T-helper 2 cell treated with Interferon-gamma antibody and Interleukin-4, amounts not matched to agents 100 ng/mL and 5 ng/mL, for 36 hours (primary cell): Measurements from ENCODE around the gene TSPAN1. TPM values are rescaled to one million over a fixed set of nuclear protein-coding genes. Genes with fewer than 3 reads are reported as not detected.

Source experiments
- intact Hi-C: fragments of 100-400 bp; cut with micrococcal nuclease; formaldehyde crosslinking; loops from one replicate; pipeline ENCODE4 v1.15.1; 2023
- total RNA-seq: library from RNA; stranded (reverse); gene quantifications from 2 replicates; pipeline ENCODE4 v1.2.3, GENCODE V29; 2022

The TSPAN1 gene
- total RNA-seq, 1 donor from 2014 or later = not detected

DNA sequence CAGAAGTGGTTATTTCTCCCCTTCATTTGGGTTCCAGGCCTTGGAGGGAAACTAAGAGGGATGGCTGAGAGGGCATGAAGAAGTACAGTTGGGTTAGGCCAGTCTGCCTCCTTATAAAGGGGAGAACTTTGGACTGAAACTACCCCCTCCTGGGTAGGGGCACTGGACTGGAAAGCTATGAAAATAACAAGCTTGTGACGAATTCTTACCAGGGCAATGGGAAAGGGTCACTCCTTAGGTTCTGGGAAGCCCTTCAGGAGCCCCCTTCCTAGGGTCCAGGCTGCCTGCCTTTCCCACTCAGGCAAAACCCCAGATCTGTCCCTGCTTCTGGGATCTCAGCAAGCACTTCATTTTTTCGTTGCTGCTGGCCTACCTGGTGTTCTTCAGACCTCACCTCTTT is 11.2 kb downstream of the TSPAN1 start:
- intact Hi-C loops = no loop called here

DNA sequence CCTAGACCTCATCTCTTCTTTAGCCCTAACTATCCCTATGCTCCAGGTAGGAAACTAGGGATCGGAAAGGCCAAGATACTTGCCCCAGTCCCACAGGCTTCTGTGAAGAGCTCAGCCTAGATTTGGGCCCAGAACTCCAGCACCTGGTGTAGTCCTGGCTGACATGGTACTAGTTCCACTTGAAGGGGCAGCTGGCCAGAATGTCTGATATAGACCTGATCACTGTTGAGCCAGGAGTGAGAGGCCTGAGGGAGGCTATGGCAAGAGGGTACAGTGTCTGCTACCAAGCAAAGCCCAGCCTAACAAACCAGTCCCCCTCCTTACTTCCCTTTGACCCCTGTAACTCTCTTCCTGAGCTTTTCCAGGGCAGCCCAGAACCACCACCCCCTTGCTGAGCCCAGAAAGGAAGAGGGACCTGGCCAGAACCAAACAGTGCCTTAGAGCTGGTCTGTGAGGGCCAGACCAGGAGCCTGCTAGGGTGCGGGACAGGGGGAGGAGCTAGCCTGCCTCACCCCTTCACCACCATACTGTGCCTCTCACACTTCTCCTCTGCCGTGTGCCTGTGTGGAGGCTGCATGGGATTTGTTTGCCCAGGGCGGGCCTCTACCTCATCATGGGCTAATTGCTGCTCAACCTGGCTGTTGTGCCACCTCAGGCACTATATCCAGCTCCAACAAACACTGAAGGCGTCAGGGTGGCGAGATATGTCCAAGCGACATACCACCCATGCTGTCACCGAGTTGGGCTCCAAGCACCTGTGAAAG is 12.4 kb downstream of the TSPAN1 start:
- intact Hi-C loops = no loop called here

DNA sequence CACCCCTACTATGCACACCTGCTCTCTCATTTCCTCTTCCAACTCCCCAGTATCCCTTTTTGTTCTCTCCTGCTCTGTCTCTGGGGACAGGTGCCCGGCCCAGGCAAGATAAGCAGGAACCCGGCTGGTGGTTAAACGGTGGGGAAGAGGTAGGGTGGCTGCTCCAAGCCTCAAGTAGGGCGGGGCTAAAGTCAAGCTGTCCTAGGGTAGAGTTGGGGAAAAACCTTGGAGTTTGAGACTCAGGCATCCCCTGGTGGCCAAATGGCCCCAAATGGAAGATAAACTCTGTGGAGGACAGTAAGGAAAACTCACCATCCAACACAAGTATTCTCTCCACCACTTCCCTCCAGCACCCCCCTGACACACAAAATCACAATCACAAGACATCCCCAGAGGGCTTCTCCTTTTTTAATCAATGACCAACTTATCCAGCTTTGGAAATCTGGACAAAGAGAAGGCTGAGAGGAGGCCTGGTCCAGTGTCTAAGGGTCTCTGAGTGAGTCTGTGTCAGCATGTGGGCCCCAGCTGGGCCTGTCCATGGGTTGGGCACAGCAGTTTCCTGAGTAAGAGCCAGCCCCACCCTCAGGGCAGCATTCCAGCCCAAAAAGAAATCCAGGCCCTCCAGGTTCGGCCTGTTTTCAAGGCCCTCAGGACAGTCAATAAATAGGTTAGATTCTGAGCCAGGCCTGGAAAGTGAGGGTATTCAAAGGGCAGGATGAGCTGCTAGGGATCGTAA is 13.6 kb downstream of the TSPAN1 start:
- intact Hi-C loops = no loop called here

DNA sequence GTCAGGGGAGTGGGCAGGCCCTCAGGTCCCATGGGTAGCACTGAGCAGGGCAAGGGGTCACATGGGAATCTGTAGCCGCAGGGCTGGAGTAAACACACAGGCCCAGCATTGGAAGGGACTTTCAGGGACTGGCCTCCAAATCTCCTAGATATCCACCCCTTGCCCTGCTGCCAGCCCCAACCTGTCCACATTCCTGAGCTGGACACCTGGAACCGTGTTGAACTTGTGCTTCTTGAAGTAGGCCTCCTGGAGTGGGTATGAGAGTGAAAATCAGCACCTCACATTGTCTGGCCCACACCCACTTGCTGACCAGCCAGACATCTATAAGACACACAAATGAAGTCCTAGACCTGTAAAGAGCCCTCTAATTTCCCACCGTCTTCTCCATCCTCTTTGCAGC is 15.7 kb downstream of the TSPAN1 start:
- intact Hi-C loops = no loop called here

DNA sequence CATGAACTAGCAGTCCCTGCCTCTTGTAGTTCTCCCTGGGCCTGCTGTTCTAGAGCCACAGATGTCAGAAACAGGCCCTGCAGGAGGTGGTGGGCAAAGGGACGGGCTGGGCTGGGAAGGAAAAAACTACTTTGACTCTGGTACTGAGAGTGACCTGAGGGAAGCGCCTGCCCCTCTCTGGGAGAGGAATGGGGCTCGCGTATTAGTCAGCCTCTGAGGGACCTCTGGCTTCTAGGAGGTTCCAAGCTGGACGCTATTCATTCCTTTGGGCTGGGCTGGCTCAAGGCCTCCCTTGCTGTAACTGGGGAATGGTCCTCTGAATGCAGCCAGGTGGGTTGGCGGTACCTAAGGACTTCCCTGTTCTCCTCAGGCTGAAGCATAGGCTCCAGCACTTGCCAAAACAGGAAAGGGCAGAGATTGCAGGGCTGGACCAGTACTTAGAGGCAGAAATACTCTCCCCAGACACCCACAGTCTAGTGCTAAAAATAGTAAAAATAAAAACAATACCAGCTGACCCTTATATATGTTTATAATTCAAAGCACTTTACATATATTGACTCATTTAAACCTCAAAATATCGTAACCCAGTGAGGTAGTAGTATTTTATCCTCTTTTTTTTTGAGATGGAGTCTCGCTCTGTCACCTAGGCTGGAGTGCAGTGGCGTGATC is 16.3 kb downstream of the TSPAN1 start:
- intact Hi-C loops = no loop called here

DNA sequence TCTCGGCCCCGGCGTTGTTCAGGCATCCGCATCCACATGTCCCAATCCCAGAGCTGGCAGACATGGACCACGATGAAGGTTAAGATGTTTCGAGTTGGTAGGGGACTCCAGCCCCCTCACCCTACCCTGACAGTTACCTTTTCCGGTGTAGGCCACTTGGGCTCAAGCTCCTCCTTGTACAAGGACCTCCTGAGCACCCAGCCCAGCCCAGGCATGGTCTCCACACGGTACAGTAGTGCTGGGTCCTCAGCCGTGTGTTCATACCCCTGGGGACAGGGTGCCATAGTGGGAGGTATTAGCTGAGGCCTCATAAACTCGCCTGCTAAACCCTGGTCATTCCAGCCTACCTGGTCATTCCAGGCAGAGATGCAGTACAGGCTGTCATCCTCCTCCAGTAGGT is 17.3 kb downstream of the TSPAN1 start:
- intact Hi-C loops = no loop called here

DNA sequence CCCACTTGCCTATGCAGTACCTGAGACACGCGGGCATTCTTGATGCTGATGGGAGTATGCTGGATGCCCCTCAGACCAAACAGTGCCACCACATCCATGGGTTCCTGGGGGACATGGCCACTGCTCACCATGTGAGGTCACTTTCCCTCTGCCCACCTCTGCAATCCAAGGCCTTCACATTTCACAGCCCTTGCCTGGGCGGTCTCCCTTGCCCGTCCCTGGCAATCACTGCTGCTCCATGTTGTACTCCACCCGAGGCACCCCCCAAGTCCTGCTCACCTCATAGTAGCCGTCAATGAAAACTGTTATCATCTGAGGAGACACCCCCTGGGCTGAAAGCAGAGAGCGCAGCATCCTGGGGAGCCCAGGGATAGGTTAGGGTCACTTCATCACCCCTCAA is 18.4 kb downstream of the TSPAN1 start:
- intact Hi-C loops = no loop called here

DNA sequence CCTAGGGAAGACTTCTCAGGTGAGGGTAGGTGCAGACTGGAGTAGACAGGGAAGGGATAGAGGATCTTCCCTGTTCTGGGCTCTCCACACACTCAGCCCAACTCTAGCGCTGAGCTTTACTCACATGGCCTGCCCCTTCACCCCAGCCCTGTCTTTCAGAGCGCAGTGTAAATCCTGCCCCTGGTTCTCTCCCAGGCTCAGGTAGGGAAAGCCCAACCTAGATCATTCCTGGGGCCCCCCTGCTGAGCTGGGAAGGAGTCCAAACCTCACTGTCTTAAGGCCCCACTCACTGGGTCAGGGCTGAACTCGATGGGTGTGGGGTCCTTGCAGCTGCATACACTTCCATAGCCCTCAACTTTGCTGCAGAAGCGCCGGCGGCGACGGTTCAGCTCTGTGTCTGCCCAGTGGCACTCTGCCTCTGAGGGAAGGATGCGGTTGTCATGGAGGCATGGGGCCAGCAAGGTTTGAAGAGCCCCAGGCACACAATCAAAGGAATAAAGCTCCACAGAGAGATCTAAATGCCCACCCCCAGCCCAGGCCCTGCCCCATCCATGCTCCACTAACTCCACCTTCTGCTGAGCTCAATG is 19.2 kb downstream of the TSPAN1 start:
- intact Hi-C loops = no loop called here

DNA sequence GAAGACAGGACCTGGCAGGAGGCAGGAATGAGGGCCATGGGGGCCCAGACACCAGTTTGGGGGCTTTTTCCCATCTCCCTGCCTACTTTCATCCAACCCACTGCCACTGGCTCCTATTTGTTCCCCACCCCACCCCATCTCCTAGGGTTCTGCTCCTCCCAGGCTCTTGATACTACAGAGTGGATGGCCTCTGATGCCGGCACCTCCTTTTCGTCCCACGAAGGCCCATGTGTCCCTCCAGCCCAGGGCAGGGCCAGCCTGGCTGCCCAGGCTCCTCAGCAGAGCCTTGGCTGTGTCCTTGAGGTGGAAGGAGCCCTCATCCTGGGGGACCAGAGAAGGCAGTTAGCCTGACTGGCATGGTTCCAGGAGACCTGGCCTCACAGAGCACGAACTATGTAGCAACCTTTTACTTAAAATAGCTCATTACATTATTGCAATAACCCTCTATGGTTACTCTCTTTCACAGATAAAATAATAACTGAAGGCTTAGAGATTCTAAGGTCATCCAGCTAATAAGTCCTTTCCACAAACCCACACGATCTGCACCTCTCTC is 19.8 kb downstream of the TSPAN1 start:
- intact Hi-C loops = loop anchor here (5.0 kb wide), 1 partner anchor 442 kb away; the partner anchor contains the start of gene IPP

DNA sequence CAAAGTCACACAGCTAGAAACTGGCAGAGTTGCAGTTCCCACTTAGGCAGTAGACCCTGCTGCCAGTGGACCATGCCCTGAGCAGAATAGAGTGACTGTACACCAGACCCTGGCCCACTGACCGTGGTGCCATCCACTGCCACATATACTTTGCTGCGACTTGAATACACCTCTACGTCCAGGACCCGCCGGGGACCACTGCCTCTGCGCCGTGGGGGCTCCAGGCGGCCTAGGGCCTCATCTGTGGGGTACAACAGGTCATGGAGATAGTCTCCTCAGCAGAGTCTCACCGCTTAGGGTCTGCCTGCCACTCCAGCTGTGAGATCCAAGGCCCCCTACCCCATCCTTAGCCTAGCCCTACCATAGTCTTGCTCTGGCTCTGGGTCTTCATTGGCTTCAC is 21.7 kb downstream of the TSPAN1 start:
- intact Hi-C loops = loop anchor here (5.0 kb wide), 1 partner anchor 444 kb away; the partner anchor contains the start of gene IPP

DNA sequence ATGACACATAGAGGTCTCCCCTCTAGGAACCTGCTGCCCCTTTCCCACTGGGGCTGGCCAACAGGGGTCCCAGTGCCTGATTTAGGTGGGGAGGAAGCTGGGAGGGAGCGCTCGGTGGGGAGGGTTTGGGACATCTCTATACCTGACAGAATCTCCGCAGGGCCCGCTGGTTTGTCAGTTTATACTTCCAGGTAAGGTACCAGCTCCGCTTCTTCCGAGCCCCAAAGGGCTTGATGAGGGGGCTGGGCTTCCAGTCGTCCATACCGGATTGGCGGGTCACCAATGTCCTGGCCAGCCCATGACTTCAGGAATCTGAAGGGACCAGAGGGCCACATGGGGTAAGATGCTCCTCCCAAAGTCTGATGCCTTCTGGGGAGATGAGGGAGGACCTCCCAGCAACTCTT is 22.7 kb downstream of the TSPAN1 start:
- intact Hi-C loops = loop anchor here (5.0 kb wide), 1 partner anchor 445 kb away; the partner anchor contains the start of gene IPP

DNA sequence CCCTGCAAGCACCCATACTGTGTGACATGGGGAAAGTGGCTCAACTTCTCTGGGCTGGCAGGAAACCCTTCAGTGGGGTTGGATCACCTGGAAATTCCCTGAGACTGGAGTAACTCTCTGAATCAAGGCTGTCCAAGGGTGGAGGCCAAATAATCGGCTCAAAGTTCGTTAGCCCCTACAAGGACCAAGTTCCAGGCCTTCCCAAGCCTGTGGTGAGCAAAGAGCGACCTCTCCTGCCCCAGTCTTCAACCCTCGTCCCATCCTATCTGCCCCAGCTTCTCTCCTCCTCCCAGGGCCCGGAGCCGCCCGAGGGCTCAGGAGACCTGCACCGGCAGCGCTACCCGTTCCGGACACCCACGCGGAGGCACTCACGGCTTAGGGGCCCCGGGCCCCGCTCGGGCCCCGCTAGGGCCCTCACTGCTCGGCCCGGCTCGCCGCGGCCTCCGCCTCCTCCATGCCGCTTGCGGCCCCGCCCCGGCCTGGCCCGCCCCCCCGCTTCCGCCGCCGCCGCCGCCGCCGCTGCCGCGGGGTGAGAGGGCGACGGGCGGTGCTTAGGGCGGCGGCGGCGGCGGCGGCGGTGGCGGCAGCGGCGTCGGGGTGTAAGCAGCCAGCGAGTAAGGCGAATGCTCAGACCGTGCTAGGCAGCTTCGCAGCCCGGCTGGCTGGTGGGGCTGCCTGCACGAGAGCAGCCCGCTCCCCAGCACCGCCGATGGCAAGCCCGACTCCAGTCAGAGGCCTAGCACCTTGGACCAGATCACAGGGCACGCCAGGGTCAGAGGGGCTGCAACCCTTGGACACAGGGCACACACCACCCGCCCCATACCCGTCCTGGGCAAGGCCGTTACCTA is 23.3 kb downstream of the TSPAN1 start, which contains the start of gene POMGNT1:
Gene POMGNT1 (minus strand): TSS at position 471 of the 848 bp plus-strand sequence. CDS start 613 bp downstream, outside the sequence.
- intact Hi-C loops = loop anchor here (2.0 to 5.0 kb wide), 2 partner anchors 65 to 446 kb away; partner anchors contain the start of genes IPP and PIK3R3

DNA sequence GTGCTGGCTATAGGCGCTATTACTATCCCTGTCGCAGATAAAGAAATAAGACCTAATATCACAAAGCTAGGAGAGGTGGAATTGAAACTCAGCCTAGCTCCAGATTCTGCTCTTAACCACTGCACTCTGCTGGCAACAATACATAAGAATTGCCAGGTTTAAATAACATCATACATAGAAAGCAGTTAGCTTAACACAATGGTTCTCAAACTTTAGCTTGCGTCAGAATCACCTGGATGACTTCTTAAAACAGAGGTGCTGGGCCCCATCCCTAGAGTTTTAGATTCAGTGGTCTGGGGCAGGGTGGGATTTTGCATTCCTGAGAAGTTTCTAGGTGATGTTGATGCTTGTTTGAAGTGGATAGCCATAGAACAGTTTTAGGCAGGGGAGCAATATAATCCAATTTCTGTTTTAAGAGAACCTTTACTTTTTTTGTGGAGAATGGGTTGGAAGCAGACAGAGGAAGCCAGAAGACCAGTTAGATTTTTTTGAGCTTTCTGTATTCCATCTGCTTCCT is 24.4 kb downstream of the TSPAN1 start:
- intact Hi-C loops = loop anchor here (2.0 to 5.0 kb wide), 2 partner anchors 66 to 447 kb away; partner anchors contain the start of genes IPP and PIK3R3

DNA sequence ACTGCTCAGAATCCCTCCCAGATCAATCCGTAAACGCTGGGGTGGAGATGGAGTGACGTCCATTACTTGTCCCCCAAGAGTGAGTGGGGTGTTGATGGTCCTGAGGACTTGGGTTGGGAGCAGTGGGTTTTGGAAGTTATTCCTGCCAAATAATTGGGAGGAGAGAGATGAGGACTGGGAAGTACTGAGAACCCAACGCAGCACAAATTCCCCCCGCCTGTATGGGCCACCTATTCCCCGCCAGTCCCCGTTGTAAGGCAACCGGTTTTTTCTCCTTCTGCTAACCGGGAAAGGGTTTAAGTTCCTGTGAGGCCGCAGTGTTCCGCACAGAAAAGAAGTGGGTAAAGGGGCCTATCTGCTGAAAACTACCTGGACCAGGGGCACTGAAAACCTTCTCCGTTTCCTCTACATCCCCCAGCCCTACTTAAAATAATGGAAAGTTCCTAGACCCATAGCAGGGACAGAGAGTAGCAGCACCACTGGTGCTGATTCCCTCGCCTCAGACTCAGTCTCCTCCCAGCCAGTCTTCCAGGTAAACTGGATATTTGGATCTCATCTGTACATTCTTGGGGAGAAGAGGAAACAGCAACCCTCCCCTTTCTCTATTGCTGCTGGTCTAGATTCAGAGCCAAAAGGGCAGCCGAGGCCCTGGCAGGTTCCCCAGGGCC is 29.0 kb downstream of the TSPAN1 start:
- intact Hi-C loops = no loop called here

DNA sequence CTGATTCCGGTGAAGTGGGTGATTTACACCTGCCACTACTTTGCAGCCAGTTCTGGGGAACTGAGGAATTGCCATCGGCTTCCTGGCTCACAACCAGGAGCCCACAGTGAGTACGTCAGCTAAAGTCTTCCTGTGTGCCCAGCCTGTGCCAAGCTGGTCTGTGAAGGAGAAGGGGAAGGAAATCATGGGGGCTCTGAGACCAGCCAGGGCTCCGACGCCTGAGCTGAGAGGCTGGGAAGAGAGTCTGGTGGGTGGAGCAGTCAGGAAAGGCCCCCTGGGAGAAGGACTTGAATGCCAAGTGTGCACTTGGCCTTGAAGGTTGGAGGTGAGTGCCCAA is 29.5 kb downstream of the TSPAN1 start:
- intact Hi-C loops = no loop called here

DNA sequence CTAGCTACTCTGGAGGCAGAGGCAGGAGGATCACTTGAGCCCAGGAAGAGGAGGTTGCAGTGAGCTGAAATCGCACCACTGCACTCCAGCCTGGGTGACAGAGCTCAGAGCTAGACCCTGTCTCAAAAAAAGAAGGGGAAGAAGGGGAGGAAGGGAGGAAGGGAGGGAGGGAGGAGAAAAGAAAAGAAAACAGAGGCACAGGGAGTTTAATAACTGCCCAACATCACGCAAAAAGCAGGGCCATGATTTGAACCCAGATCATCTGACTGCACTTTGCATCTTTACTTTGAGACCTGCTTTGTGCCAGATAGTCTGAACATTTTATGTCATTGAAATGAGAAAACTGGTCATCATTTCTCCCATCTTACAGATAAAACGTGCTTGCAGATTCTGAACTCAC is 30.3 kb downstream of the TSPAN1 start:
- intact Hi-C loops = no loop called here

DNA sequence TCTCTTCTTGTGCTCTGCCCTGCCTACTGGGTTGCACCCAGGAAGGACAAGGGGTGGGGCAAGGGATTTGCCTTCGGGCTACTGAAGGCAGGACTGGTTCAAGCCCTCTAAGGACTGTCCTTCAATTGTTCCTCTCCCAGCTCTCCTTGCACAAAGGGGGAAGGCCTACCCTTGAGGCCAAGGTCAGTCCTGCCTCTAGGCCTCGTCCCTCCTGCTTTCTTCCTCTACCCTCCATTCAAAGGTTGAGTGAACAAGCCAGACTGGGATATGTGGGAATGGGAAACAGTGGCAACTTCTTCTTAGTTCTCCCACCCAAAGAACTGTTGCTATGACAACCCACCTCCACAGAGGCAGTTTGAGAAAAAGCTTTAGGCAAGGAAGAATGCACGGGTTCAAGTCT is 30.9 kb downstream of the TSPAN1 start:
- intact Hi-C loops = no loop called here

DNA sequence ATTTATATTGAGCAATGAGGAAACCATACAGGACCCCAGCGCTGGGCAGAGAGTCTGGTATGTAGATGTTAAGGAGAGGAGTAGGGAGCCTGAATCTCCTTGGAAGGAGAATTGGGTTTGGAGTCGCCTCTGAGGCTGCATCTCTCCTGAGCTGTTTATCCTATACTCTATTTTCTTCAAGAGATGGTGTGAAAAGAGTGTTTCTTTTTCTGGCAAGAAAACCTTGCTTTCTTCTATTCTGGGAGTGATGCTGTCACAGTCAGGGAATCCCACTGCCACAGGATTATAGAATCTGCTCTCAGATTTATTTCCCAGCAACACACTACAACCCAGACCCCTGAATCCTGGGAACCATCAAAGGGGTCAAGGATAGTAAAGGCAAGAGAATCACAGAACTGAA is 31.5 kb downstream of the TSPAN1 start:
- intact Hi-C loops = no loop called here

DNA sequence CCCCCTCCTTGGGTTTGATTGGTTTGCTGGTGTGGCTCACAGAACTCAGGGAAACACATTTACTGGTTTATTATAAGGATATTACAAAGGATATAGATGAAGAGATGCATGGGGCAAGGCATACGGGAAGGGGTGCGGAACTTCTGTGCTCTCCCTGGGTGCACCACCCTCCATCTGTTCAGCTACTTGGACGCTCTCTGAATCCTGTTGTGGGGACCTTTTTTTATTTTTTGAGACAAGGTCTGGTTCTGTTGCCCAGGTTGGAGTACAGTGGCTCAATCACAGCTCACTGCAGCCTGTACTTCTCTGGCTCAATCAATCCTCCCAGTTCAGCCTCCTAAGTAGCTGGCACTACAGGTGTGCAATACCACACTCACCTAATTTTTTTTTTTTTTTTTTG is 35.7 kb downstream of the TSPAN1 start:
- intact Hi-C loops = no loop called here
